K562 (cell line): ENCODE measurements around the gene GPER1. TPM values are rescaled to one million over a fixed set of nuclear protein-coding genes. Genes with fewer than 3 reads are reported as not detected.

ENCODE experiments used
- AFF1 ChIP-seq, 2 experiments: fragments of 450-650 bp; IDR thresholded peaks; 2 replicates each; pipeline ENCODE4 v1.6.1; 2018; ENCODE audit warnings: mild to moderate bottlenecking in 2 of 2, low read depth in 1 of 2; ENCODE audit not compliant: partially characterized antibody in 2 of 2
- CTCFL ChIP-seq: IDR thresholded peaks from 2 replicates; pipeline ENCODE4 v1.6.1; 2011; ENCODE audit warnings: borderline replicate concordance, low read depth, mild to moderate bottlenecking, moderate library complexity, low read length; ENCODE audit not compliant: insufficient read depth, poor library complexity, severe bottlenecking
- DACH1 ChIP-seq: fragments of 450-650 bp; IDR thresholded peaks from 2 replicates; pipeline ENCODE4 v1.6.1; 2018; ENCODE audit not compliant: partially characterized antibody
- DNMT1 ChIP-seq: fragments of 450-650 bp; IDR thresholded peaks from 2 replicates; pipeline ENCODE4 v1.6.1; 2016; ENCODE audit warnings: antibody characterized with exemption, mild to moderate bottlenecking
- EGR1 ChIP-seq: fragments of 450-650 bp; conservative IDR thresholded peaks from 2 replicates; pipeline ENCODE4 v1.6.1; 2017; ENCODE audit warnings: mild to moderate bottlenecking
- HNRNPUL1 ChIP-seq: fragments of 200-400 bp; formaldehyde crosslinking; IDR thresholded peaks from 2 replicates; pipeline ENCODE4 v1.6.1; 2017; ENCODE audit warnings: low read length
- KHSRP ChIP-seq: fragments of 450-650 bp; IDR thresholded peaks from 2 replicates; pipeline ENCODE4 v1.6.1; 2017
- LCOR ChIP-seq: sonication (generic); formaldehyde crosslinking; IDR thresholded peaks from 2 replicates; pipeline ENCODE4 v1.8.0; 2022; ENCODE audit warnings: mild to moderate bottlenecking, missing genetic modification reagents
- MIER1 ChIP-seq: fragments of 450-650 bp; IDR thresholded peaks from 2 replicates; pipeline ENCODE4 v1.6.1; 2016; ENCODE audit warnings: antibody characterized with exemption, mild to moderate bottlenecking, low read depth
- MTA2 ChIP-seq: fragments of 450-650 bp; IDR thresholded peaks from 2 replicates; pipeline ENCODE4 v1.6.1; 2016; ENCODE audit warnings: low read depth
- NRF1 ChIP-seq, 2 experiments: fragments of 450-650 bp; IDR thresholded peaks in 1 of 2; conservative IDR thresholded peaks in 1 of 2; 2 replicates each; pipeline ENCODE4 v1.6.1; 2014; ENCODE audit warnings: mild to moderate bottlenecking in 2 of 2
- PHF20 ChIP-seq: fragments of 450-650 bp; IDR thresholded peaks from 2 replicates; pipeline ENCODE4 v1.6.1; 2018; ENCODE audit not compliant: partially characterized antibody
- RBBP5 ChIP-seq: fragments of 200-600 bp; sonication (generic); IDR thresholded peaks from 2 replicates; pipeline ENCODE4 v1.6.1; 2012; ENCODE audit warnings: borderline replicate concordance, mild to moderate bottlenecking, low read length, control low read depth, inconsistent platforms; ENCODE audit not compliant: insufficient read depth, poor library complexity, severe bottlenecking
- TARDBP ChIP-seq: fragments of 450-650 bp; IDR thresholded peaks from 2 replicates; pipeline ENCODE4 v1.6.1; 2016
- TRIM25 ChIP-seq: fragments of 450-650 bp; IDR thresholded peaks from 2 replicates; pipeline ENCODE4 v1.7.0; 2016; ENCODE audit warnings: borderline replicate concordance
- TRIM28 ChIP-seq: fragments of 450-650 bp; IDR thresholded peaks from 2 replicates; pipeline ENCODE4 v1.6.1; 2017
- ZFP91 ChIP-seq: sonication (generic); formaldehyde crosslinking; IDR thresholded peaks from 2 replicates; pipeline ENCODE4 v1.8.0; 2022; ENCODE audit warnings: mild to moderate bottlenecking, missing genetic modification reagents
- ZNF124 ChIP-seq: sonication (generic); formaldehyde crosslinking; IDR thresholded peaks from 2 replicates; pipeline ENCODE4 v1.8.1; 2022; ENCODE audit warnings: missing genetic modification reagents
- ZNF561 ChIP-seq: fragments of 450-650 bp; formaldehyde crosslinking; conservative IDR thresholded peaks from 2 replicates; pipeline ENCODE4 v1.4.0; 2020; ENCODE audit warnings: mild to moderate bottlenecking, moderate library complexity
- polyA plus RNA-seq, 8 experiments: library from polyadenylated mRNA; depleted of rRNA in 4 of 8; stranded (reverse) in 5 of 8; unstranded in 3 of 8; fragments of >200 nt; fragmentation: Nextera tagmentation in 2 of 8; fragmentation: Illumina TruSeq in 1 of 8; extraction: Ambion mirVana in 2 of 8; extraction: Trizol in 1 of 8; gene quantifications; 2 replicates each; pipeline versions ENCODE4 v1.2.1 to v1.2.3, GENCODE V29; 2011 to 2014; ENCODE audit warnings: inconsistent platforms in 1 of 8, missing spikeins in 1 of 8
- total RNA-seq, 7 experiments: library from RNA; depleted of rRNA in 6 of 7; stranded (reverse); fragments of >200 nt in 6 of 7; fragmentation: Illumina TruSeq in 2 of 7; extraction: Trizol in 2 of 7; gene quantifications; 2 replicates each; pipeline versions ENCODE4 v1.2.1 to v1.2.3, GENCODE V29; 2011 to 2021; ENCODE audit warnings: low replicate concordance in 1 of 7

GPER1 gene
- total and polyA plus RNA-seq, 9 of the 15 experiments (the other 6 are each of a cell fraction or from before 2014, with no cell fraction given): 0.04 to 0.09 (median 0.08) TPM; not detected in 6

- TF ChIP-seq MTA2 (peak; percentile 66), TARDBP (0 out of 2 replicates have a peak, but pooled peaks have one; percentile 48), DACH1 (no peak), HNRNPUL1 (no peak), KHSRP (no peak), MIER1 (no peak), CTCFL (peak; percentile 41), RBBP5 (peak; percentile 74), EGR1 (peak; percentile 55), TRIM28 (no peak), PHF20 (no peak), AFF1 (IDR thresholded peaks at IDR 0.05; ENCODE audit: low read depth in 1 of 2, partially characterized antibody in 2 of 2) (no peak), TRIM25 (no peak), ZNF561 (CRISPR knock-in tag) (no peak), ZNF124 (CRISPR knock-in tag) (no peak), LCOR (CRISPR knock-in tag) (peak; percentile 39; the same call in 1 of the 2 replicates), ZFP91 (CRISPR knock-in tag) (no peak), DNMT1 (no peak), NRF1 (conservative IDR thresholded peaks at IDR 0.05 in 1 of 2, IDR thresholded peaks at IDR 0.05 in 1 of 2) (peak; percentile 18 to 33; a peak in 2 of 4 replicates)
Measured at GRCh38 chr7:1044189-1045068, 43.5 kb upstream of the GPER1 start, which contains the start of gene GPR146 (continued).
